ENCODE measurements around the gene CHERP.
"Not testable (repeated sequence)": the region's sequence is repeated elsewhere in the genome, so short reads cannot be mapped to it uniquely, and the experiment has no call there.

Gene CHERP

GRCh38 chr19:16543734-16544133 lies 1.5 kb upstream of the CHERP start:
- not testable (repeated sequence) for DNase-seq (ENCODE audit: low read depth, low spot score); H3K27ac ChIP-seq

- DNase-seq (ENCODE audit: low read depth, low spot score), result no peak
- H3K27ac ChIP-seq, result peak overlapping the region; percentile 72
Observed at GRCh38 chr19:16542910-16543472, 754 bp upstream of the CHERP start.

DNA sequence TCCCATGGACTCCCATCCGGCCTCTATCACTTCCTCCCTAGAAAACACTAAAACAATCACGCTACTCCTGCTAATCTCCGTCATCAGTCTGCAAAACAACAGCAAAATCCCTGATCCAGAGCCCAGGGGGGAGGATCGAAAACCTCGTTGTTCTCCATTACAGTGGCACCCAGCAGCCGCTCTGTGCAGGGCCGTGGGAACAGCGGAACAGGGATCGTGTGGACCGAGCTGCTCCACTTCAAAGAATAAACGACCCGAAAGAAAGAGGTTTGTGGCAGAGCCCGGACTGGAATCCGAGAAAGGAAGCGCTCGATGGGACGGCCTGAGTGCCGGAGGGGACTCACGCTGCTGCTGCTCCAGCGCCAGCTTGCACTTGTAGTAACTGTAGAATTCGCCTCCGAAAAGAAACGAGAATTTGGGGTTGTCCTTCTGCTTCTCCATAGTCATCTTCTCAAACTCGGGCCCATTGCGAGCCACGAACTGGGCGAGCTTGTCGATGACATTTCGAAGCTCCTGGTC lies 652 bp downstream of the CHERP start:
- DNase-seq (ENCODE audit: low read depth, low spot score), result no peak
- H3K27ac ChIP-seq, result peak overlapping the region; percentile 72

DNA sequence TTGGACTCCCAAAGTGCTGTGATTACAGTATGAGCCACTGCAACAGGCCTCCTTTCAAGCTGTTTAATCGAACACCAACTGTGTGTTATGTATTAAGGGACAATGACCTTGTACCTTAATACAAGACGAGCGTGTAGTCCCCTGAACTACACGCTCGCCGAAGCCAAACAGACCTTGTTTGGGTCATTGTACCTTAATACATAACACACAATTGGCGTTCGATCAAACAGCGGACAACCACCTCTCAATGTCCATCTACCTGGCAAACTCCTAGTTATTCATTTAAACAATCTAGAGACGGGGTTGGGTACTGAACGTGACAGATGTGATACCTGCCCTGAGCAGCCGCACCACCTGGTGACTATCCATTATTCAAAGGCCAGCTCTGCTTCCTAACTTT lies 1.3 kb downstream of the CHERP start:
- H3K27ac ChIP-seq, result peak overlapping the region; percentile 72
- no peak for DNase-seq (ENCODE audit: low read depth, low spot score)

DNA sequence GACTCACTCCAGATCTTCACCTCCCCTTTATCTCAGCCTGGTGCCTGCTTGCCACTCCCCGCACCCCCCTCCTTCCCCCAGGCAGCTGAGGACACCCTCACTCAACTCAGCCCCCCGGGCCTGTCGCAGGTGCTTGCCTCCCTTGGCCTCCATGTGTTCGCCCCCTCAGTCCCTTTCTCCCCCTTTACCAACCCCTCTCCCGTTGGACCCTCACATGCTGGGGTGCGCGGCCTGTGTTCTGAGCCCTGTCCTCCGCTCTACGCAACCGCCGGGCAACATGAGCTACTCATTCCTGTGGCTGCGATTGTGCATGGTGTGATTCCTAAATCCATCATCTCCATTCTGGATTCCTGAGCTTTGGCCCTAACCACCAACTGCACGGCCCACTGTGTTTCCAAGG lies 5.1 kb downstream of the CHERP start:
- no peak for DNase-seq (ENCODE audit: low read depth, low spot score)
- H3K27ac ChIP-seq, result no peak overlapping the region

DNA sequence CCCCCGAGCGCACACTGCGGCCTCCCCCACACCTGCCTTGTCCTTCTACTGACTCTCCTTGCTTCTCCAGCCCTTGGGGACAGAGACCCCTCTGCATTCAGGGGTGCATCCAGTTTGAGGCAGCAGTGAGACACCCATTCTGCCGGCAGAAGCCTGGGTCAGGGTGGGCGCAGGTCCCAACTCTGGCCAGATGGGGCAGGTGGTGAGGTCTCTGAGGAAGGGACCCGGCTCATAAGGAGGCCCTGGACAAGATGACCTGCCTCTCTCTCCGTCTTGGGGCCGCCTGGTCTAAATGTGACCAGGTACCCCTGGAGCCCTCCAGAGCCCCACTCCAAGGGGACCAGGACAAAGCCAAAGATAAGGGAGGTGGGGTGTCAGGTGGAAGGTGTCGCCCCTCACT lies 6.1 kb downstream of the CHERP start:
- no peak overlapping the region for H3K27ac ChIP-seq
- DNase-seq (ENCODE audit: low read depth, low spot score), result no peak

- H3K27ac ChIP-seq, result no peak overlapping the region
- no peak for DNase-seq (ENCODE audit: low read depth, low spot score)
Observed at GRCh38 chr19:16535381-16535780, 6.9 kb downstream of the CHERP start.

- no peak overlapping the region for H3K27ac ChIP-seq
- no peak for DNase-seq (ENCODE audit: low read depth, low spot score)
Observed at GRCh38 chr19:16532440-16533234, 9.6 kb downstream of the CHERP start.

GRCh38 chr19:16531380-16531669 lies 10.9 kb downstream of the CHERP start:
- H3K27ac ChIP-seq, result no peak overlapping the region
- no peak for DNase-seq (ENCODE audit: low read depth, low spot score)

DNA sequence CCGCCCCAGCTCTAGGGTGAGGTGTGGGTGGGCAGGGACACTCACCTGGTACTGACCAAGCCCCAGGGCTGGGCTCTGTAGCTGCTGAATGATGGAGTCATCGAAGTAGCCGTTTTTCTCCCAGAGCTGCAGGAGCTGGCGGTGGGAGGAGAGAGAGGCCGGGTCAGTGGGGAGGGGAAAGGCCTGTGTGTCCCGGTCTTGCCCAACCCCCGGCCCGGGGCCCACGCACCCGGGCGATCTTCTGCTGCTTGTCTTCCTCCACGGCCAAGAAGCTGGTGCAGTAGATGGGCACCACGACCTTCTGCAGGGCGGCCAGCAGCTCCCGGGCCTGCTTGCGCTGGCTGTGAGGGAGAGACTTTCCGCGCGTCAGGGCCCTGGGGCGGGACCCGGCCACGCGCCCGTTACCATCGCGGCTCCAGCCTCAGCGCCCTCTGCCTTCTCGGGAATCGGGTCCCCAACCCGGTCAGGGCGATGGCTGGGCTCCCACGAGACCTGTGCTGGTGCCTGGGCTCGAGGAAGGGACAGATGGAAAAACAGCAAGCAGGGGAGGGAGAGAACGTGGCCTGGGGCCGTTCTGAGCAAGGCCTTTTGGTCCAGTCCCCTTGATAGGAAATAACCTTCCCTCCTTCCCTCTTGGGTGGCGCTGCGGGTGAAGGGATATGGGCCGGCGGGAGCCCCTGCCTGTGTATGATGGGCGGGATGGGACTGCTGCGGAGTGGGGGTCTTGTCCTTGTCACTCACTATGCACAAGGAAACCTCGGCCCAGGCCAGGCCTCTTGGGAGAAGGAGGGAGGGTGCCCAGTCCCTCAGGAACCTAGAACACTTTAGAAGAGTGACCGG lies 11.5 kb downstream of the CHERP start:
- no peak overlapping the region for H3K27ac ChIP-seq
- no peak for DNase-seq (ENCODE audit: low read depth, low spot score)

DNA sequence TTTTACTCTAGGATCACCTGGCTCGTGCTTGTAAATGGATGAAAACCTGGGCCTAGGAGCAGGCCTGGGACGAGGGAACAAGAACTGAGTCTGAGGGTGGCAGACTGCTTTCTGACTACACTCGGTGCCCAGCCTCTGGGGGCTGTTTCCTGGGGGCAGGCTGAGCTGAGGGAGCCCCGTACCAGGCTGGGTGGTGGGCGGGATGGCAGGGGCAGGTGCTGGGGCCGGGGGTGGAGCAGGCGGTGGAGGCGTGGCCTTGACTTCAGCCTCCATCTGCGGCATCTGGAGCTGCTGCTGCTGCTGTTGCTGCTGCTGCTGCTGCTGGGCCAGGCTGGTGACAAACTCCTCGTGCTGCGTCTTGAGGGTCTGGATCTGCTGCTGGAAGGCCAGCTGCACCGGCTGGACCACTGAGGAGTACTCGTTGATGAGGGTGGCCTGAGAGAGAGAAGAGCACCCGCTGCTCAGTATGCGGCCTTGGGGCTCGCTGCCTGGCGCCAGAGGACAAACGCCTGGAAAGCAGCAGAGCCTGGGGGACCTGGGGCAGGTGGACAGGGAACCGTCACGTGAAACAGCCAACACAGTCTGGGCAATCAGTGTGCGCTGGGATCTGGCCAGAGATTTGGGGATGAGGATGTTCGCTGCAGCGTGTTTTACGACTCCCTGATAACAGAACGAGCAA lies 12.6 kb downstream of the CHERP start:
- no peak for DNase-seq (ENCODE audit: low read depth, low spot score)
- H3K27ac ChIP-seq, result no peak overlapping the region

- peak overlapping the region; percentile 35 for H3K27ac ChIP-seq
- DNase-seq (ENCODE audit: low read depth, low spot score), result no peak
Observed at GRCh38 chr19:16527971-16528521, 14.2 kb downstream of the CHERP start.

GRCh38 chr19:16527334-16527935 lies 14.8 kb downstream of the CHERP start:
- H3K27ac ChIP-seq, result peak overlapping the region; percentile 35
- DNase-seq (ENCODE audit: low read depth, low spot score), result no peak

GRCh38 chr19:16525751-16526481 lies 16.3 kb downstream of the CHERP start:
- no peak for DNase-seq (ENCODE audit: low read depth, low spot score)
- no peak overlapping the region for H3K27ac ChIP-seq

- H3K27ac ChIP-seq, result no peak overlapping the region
- no peak for DNase-seq (ENCODE audit: low read depth, low spot score)
Observed at GRCh38 chr19:16524991-16525734, 17.1 kb downstream of the CHERP start.

GRCh38 chr19:16522559-16523377 lies 19.5 kb downstream of the CHERP start:
- no peak for DNase-seq (ENCODE audit: low read depth, low spot score)
- H3K27ac ChIP-seq, result no peak overlapping the region

DNA sequence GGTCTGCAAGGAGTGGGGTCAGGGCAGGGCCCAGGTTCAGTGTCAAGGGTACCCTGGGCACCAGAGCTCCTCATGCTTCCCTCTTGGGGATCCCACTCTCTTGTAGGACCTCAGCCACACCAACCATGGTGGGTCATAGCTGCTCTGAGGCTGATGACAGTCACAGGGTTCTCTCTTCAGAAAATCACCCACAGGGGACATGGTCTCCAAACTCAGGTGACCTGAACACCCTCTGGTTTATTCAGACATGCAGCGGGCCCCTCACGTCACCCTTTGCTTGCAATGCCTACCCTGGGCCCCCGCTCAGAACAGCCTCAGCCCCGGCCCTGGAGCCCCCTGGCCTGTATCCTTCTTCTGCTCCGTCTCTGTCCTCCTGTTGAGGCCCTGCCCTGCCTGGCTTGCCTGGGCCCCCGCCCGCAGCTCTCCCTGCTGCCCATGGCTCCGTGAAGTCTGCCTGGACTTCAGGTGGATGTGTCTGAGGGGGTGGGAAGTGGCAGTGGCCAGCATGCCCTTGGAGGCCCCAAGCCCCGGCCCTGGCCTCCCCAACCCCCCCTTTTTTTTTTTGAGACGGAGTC lies 20.4 kb downstream of the CHERP start:
- H3K27ac ChIP-seq, result no peak overlapping the region
- no peak for DNase-seq (ENCODE audit: low read depth, low spot score)
